Superior temporal gyrus (tissue), 1 donor: ENCODE measurements around the gene SPARC.

Experiments used
- DNase-seq: peaks from one replicate; pipeline ENCODE4 v3.0.0-alpha.2; 2016; ENCODE audit errors: extremely low spot score

SPARC gene

DNA sequence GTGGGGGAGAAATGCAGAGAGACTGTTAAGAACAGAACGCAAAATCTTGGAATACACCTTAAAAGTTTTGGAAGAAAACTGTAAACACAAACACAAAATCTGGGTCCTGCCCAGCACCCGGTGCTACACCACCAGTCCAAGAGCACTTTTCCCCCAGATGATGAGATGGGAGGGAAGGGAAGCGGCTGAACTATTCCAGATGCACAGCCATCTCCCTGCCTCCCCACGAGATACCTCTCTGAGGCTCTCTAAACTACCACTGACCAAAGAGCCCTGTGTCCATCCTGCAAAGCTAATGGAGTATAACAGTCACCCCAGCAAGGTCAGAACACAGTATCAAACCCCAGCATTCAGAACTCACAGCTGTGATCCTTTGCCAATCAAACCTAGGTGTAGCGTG is 8.0 kb downstream of the SPARC start:
- no peak for DNase-seq

GRCh38 chr5:151677776-151678545 is 8.8 kb downstream of the SPARC start:
- DNase-seq = no peak

DNA sequence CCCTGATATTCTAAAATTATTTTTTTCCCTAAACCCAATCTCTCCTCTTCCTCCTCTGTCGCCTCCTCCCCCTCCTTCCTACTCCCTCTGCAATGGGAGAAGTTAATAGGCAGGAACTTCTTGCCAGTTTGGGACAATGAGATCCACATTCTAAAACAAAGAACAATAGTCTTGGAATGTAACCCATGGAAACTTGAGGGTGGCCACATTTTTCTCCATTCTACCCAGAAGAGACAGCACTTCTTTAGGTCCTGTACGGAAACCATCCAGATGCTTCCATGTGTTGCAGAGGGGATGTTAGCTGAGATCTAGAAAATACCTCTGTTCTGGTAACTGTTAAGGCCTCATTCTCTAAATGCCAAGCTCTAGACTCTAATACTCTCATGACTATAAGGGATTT is 10.0 kb downstream of the SPARC start:
- DNase-seq = no peak

DNA sequence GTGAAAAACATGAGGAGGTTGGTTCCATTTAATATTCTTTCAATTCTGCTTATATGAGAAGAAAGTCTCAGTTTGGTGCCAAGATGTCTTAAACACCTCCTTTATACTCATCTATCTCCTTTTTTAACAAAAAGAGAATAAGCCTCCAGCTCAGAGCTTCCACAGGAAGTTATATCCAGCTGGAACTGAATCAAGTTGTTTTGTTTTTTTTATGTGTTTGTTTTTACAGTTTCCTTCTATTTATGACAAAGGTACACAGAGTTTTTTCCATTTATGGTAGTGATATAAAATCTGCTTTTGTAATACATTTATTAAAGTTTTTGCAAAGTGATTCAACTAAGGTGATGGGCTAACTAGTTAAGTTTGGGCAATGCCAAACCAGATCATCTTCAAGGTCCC is 10.4 kb downstream of the SPARC start:
- no peak for DNase-seq

GRCh38 chr5:151675611-151676313 is 11.0 kb downstream of the SPARC start:
- no peak for DNase-seq

GRCh38 chr5:151674626-151675610 is 11.8 kb downstream of the SPARC start:
- DNase-seq = no peak

DNA sequence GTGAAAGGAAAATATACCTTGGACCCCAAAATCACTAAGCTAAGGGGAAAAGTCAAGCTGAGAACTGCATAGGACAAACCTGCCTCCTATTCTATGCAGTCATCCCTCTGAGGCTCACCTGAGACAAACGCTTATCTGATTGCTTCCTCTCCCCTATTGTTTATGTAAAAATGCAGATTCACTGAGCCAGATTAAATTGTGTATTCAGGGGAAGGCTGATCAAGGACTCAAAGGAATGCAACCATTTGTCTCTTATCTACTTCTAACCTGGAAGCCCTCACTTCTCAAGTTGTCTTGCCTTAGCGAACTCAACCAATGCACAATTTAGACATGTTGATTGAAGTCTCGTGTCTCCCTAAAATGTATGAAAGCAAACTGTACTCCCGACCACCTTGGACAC is 13.3 kb downstream of the SPARC start:
- DNase-seq = no peak

DNA sequence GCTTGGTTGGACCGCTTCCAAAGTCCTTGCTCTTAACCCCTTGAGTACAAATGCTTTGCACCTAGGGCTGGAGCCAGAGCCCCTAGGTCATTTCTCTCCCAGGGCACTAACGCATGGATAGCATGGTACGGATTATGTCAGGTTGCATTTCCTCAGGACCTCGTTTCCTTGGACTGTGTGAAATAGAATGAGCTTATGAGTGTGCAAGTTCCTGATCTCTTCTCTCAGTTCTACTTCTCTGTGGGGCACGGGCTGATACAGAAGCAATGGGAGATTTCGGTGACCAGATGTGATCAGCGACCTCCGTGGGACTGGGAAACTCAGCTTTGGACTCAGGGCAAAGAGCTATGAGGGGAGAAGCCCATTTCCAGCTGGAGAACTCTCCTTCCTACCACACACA is 14.2 kb downstream of the SPARC start:
- DNase-seq = no peak

- no peak for DNase-seq
Observed at GRCh38 chr5:151671950-151672349, 14.8 kb downstream of the SPARC start.

DNA sequence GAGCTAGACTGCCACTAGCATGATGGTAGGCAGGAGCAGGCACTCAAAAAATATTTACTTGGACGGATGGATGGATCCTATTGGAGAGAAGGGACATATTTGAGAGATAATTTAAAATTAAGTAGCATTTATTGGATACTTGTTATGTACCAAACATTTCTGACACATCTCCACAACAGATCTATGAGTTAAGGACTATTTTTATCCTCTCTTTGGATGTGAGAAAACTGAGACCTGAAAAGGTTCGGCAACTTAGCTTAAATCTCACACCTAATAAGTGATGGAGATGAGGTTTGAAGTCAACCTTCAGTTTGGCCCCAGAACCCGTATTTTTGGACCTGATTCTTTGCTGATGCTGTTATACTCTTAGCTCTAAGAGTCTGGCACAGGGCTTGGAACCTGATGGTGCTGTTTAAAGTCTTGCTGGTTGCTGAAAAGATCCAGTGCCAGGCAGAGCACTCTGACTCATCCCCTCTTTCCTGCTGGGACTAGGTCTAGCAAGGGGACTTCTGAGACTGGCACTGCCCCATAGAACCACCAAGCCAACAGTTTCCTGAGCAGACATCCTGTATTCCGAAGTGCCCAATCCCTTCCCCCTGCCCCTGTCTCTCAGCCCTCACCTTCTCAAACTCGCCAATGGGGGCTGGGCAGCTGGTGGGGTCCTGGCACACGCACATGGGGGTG is 15.6 kb downstream of the SPARC start:
- no peak for DNase-seq

DNA sequence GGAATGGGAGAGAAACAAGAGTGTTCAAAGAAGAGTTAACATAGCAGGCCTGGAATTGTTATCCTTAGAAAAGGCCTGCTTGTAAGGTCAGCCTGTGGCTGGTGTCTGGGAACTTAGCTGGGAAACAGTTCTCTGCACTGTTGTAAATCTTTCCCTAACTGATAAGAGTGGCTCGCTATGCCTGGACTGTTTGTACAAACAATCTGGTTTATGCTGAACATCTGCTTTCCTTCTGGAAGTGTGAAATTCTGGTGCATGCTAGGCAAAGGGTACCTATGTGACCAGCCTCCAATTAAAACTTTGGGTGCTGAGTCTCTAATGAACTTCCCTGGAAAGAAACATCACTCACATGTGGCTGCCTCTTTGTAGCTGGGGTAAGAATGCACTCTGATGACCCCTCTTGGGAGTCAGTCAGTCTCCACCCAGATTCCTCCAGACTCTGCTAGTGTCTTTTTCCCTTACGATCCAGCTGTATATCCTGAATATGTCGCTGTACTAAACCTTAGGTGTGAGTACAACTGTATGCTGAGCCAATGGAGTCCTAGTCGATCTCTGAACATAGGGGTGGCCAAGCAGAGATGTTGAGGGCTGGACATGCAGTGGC is 16.5 kb downstream of the SPARC start:
- DNase-seq = no peak

DNA sequence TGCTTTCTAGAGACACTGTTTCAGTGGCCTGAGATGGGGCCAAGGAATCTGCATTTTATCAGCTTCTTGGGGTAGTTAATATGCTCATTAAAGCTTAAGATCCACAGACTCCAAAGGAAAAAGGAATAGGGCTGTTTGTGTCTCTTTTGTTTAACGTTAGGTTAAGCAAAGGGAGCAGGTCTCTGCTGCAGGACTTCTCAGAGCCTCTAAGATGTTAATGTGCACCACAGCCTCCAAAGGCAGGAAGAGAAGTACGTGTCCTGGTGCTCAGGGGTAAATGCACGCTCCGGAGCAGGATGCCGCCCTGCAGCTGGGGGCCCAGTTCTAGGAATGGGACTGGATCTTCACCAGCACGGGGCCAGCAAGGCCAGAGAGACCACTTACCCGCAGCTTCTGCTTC is 19.6 kb downstream of the SPARC start:
- no peak for DNase-seq

- DNase-seq = no peak
Observed at GRCh38 chr5:151665613-151666012, 21.1 kb downstream of the SPARC start.

GRCh38 chr5:151664694-151665585 is 21.8 kb downstream of the SPARC start:
- DNase-seq = no peak

GRCh38 chr5:151663617-151664293 is 23.0 kb downstream of the SPARC start:
- DNase-seq = peak; percentile 45

DNA sequence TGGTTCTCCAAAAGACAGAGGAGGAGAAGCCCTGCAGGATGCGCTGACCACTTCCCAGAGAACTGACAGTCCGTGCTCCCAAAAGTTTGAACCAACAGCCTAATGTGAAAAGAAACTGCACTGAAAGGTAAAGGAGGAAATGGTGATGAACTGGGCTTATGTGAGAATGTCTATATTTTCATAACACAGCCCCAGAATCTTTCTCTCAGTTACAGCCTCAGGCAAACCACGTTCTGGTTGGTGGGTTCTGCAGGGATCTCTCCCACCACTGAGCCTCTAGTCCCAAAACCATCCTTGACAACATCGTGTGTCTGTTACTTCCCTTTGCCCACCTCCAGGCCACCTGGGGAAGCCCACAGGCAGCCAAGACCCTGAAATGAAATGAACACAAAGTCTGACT is 23.9 kb downstream of the SPARC start:
- no peak for DNase-seq

DNA sequence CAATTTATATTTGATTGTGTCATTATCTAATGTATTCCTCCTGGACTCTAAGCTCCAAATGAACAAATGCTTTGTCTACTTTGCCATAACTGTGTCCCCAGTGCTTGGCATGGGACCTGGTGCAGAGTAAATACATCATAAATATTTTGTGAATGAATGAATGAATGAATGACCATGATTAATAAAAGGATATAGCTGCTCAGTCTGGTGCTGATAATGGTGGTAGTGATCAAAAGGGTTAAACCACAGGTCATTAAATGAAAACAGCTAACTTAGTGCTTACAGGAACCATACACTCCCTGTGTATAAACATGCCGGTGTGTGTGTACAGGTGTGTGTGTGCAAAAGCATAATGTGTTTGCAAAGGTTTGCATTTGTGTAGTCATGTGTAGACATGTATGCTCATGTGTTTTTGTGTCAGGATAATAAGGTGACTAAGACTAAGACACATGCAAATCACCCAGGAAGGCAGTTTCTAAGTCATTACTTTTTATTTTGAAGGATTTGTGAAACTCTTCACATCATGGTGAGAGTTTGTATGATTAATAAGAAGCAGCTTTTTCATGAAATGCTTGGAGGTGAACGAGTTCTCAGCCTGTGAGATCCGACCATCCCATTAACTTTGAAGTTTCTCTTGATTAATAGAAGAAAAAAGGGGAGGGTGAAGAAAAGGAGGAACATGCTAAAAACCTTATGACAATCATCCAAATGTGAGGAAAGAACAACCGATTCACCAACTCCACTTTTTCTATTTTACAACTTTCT is 24.6 kb downstream of the SPARC start:
- no peak for DNase-seq

GRCh38 chr5:151660616-151661495 is 25.9 kb downstream of the SPARC start:
- no peak for DNase-seq
